Renal cortical epithelial cell (primary cell): ENCODE data around the gene IL1RAP. TPM values are rescaled to one million over a fixed set of nuclear protein-coding genes. Genes with fewer than 3 reads are reported as not detected.
"Not testable (repeated sequence)": the region's sequence is repeated elsewhere in the genome, so short reads cannot be mapped to it uniquely, and the experiment has no call there.

Experiments
- DNase-seq: peaks from one replicate; pipeline ENCODE4 v3.0.0-alpha.2; 2011; ENCODE audit warnings: low read depth
- total RNA-seq: library from RNA; depleted of rRNA; stranded (reverse); fragments of >200 nt; gene quantifications from 2 replicates; pipeline ENCODE4 v1.2.3, GENCODE V29; 2014

Gene IL1RAP
- total RNA-seq, 1 donor from 2014 or later = 16.1 TPM

DNA sequence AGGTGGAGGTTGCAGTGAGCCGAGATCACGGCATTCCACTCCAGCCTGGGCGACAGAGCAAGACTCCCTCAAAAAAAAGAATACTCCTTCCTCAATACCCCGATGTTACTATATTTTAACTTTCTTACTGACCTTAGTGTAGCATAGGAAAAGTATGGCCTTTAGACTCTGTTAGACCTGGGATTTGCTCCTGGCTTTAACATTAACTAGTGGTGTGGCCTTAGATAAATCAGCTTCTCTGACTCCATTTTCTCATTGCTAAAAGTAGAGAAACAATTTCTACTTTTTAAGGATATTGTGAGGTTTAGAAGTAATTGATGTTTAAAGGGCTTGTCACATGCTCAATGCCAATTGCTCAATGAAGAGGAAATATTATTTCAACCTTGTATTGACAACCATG lies 7.6 kb upstream of the IL1RAP start:
- DNase-seq = no peak

DNA sequence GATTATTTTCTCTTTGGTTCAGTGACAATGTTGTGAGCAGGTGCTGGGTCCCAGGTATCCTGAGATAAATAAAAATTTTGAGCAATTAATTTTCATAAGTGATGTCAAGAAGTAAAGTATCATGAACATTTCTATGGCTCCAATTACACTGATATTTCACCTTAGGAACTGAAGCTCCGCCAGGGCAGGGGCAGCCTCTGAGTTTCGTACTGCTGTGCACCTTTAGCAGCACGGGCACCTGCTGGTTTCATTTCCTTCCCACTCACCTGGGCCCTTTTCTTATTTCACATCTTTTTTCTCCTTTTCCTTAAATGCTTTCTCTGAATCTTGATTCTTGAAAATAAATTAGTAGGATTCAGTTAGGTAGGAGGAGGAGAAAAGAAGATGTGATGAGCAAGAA lies 1.2 kb upstream of the IL1RAP start:
- DNase-seq = no peak

DNA sequence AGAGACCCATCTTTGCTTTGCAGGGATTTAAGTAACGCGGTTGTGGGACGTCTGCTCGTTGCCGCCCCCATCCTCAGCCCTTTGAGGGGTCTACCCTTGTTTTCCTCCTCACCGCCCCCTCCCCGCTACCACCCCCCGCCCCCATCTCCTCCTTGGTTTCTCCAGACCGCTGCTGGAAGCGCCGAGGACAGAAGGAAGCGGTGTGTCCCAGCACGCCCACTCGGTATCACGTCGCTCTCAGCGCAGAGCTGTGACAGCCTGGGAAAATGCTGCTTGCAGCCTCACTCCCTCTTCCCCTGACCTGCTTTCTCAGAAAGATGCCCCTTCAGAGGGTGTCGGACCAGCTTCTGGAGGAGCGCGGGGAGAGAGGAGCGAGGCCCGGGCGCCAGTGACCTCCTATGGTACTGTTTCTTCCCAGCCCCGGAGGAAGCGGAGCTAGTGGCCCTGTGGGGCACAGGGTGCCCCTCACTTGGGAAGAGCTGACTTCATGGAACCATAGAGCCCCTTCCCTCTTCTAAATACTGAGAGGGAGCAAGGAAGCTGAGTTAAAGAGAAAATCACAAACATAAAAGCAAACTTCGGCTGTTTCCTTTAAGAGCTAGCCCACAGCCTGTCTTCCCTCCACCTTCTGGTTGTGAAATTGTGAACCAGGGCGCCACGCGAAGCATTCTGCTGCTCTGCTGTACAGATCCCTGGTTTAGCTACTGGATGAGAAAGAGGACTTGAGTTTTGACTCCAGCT lies 698 bp downstream of the IL1RAP start:
- DNase-seq = peak; percentile 56

DNA sequence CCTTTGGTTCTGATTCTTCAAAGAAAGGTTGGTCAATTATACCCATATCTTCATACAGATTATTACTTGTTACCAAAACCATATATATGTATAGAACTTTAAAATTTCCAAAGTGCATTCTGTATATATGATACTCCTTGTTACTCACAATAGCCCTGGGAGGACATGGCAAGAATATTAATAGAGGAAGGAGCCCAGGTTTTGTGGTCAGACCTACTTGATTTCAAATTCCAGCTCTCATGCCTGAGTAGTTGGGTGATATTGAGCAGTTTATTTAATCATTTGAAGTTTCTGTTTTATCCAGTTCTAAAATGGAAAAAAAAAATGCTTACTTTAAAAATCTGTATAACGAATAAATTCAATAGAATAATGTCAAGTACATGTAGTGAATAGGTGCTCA lies 2.5 kb downstream of the IL1RAP start:
- peak; percentile 51 for DNase-seq

DNA sequence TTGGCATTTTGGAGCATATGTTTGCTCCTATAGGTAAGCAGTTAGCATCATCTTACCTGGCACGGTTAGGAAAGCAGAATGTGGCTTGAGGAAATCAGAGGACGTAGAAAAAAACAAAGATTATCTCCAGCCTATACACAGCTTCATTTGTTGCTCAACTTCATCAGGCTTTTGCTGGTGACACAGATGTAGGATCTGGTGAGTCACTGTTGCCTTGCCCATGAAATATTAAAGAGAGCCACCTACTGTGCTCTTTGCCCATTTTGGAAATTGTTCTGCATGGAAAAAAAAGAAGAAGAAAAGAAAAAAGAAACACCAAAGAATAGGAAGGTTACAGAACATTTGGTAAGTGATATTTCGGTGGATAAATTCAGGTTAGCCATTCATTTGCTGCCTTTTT lies 3.8 kb downstream of the IL1RAP start:
- peak; percentile 68 for DNase-seq

DNA sequence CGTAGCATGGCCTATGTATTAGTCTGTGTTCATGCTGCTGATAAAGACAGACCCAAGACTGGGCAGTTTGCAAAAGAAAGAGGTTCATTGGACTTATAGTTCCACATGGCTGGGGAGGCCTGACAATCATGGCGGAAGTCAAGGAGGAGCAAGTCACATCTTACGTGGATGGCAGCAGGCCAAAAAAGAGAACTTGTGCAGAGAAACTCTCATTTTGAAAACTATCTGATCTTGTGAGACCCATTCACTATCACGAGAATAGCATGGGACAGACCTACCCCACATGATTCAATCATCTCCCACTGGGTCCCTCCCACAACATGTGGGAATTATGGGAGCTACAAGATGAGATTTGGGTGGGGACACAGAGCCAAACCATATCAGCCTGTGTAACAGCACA lies 4.6 kb downstream of the IL1RAP start:
- DNase-seq = not testable (repeated sequence)

DNA sequence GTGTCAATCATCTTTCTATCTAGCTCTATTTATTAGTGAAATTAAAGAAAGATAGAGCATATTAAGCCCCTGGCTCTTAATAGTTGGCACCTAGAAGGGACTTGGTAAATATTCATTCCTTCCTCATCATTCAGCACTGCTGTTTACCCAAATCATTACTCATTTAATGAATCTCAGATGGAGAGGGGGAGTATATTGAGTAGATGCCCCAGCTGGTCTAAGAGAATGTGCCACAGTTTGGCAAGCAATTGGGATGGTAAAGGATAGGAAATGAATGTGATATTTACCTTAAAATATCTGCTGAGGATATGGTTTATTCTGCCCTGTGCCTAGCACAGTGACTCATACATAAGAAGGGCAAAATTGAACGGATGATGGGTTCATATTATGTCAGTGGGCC lies 6.0 kb downstream of the IL1RAP start:
- no peak for DNase-seq

DNA sequence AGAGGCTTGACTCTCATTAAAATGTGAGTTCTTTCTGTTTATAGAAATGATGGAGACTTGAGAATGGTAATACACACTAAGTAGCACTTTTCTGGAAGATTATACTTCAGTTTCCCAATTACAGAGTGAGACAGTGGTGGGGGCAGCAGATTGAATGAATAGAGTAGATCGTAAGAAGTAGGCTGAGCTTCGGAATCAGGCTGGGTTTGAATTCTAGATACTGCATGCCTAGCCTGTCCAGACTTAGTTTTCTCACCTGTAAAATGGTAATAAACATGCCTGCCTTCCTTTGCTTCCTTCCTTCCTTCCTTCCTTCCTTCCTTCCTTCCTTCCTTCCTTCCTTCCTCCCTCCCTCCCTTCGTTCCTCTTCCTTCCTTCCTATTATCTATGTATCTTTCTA lies 8.1 kb downstream of the IL1RAP start:
- no peak for DNase-seq

DNA sequence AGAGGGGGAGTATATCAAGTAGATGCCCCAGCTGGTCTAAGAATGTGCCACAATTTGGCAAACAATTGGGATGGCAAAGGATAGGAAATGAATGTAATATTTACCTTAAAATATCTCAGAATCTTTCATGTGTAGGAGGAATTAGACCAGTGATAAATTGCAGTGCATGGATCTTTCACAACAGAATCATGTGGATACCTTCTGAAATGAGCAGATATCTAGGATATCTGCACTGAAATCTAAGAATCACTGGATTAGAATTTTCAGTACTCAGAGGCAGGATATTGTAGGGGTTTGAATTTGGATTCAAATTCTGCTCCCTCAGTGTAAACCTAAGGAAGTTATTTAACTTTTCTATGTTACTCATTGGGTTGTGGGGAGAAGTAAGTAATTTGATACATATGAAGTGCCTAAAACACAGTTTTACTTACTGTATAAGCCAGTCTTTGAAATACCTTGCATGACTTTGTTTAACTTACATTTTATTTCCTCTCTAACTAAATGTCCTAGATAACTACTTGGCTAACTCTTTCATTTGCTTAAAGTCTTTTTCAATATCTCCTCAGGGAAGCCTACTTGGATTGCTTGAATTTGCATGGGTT lies 8.8 kb downstream of the IL1RAP start:
- DNase-seq = no peak

DNA sequence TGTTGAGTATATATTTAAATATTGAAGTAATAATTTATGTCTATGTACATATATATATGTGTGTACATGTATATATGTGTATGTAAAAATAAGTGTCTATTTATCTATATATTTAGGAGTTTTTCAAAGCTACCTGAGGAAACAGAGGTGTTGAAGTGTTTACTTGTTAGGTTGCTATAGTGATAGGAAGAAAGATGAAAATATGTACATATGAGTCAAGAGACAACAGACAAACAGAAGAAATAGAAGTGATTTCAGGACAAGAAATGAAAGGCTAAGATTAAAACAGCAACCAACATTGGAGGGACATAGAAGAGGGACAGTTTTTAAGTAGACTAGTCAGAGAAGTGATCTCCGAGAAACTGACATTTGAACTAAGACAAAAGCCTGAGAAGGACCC lies 11.1 kb downstream of the IL1RAP start:
- DNase-seq = no peak

DNA sequence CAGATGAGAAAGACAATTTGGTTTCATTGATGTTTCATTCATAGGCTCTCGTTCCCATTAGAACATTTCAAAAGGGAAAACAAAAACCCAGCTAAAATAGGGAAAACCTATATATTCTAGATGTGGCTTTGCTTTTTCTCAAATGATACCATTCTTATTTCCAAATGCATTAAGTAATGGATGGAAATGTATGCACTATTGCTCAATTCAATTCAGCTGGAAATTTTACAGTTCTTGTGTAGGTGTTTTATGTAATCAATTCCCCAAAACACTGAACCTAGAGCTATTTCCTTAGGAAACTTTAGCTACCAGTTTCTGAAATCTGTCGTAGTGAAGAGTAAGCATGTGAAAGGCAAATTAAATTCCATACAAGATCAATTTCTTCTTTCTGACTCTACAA lies 11.7 kb downstream of the IL1RAP start:
- DNase-seq = no peak

DNA sequence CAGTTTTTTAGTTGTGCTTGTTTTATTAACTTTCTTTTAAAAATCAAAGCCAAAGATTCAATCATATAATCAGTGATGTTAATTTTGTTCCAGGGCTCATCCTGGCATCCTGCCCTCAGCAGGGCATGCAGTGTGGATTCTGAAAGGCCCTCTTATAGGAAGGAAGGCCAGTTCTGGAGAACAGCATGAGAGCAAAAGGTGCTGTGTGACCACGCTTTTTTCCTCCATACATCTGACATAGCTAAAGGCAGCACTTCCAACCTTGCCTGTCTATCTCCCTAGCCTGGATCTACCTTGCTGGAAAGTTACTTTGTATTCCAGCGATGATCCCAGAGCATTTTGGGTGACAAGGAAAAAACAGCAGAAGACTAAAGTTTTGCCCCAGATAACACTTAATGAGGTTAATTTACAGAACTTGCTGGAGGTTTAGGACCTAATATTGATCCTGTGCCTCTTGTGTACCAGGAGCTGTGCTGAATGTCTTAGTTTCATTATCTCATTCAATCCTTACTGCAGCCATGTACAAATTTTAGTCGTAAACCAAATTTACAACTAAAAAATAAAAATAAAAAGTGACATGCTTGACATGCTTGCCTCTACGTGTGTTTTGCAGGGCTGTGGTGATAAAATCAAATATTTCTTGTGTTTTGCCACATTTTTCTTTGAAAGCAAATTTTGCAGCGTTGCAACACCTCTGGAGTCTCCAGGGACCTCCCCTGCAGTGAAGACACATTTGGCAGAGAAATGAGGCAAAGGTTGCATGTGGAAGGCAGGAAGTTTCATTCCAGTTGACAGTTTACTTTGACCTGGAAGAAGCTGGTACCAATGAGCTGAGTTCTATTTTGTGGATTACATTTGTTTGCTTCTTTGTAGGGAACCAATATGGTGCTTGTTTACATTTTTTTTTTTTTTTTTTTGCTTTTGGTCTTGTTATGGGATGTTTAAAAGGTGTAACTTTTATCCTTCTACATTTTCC lies 13.2 kb downstream of the IL1RAP start:
- peak; percentile 25 for DNase-seq

DNA sequence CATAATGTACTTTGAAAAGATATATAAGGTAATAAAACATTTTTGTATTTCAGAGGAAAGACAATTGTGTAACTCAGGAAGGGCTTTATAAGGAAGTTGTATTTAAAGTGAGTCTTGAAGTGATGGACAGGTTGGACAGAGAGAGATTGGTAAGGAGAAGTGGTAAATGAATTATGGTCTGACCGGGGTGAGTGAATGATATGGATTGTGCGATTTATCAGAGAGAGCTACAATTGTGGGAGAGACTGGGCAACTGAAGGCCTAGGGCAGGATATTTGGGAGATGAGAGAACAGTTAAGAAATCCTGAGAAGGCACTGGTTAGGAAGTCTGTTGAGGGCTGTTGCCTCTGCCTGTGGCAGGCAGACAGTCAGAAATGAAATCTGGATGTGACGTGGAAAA lies 14.8 kb downstream of the IL1RAP start:
- DNase-seq = no peak

DNA sequence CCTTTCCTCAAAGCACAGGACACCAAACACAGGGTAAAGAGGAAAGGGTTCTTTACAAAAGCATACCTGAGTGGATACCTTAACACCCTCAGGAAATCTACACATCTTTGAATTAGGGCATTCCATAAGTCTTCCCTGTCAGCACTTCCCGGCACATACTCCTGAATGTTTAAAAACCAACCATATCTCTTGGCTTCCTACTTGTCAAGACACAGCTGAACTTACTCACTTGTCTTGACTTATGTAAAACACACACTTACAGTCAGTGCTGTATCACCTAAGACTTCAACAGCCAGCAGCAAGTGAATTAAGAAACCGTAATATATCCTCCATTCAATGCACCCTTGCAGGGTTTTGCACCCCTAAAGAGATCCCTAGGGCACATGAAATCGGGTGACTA lies 17.5 kb downstream of the IL1RAP start:
- no peak for DNase-seq

DNA sequence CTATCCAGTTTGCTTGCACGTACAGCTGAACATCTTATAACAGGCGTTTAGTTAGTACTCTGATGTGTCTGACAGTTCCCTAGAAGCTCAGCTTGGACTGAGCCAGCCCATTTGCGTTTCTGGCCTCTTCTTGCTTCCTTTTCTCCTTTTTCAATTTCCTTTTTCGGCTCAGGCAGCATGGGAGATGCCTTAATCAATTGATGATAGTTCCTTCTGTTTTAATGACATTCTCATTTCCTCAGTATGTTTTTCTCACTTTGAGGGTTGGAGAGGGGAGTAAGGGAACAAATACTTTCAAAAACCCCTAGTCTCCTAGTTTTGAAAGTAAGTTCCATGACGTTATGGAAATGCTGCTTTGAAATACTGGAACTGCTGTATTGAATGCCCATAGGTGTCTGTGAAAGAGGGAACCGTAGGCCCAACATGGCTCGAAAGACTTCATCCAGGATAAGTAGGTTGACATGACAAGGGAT lies 18.9 kb downstream of the IL1RAP start:
- no peak for DNase-seq

DNA sequence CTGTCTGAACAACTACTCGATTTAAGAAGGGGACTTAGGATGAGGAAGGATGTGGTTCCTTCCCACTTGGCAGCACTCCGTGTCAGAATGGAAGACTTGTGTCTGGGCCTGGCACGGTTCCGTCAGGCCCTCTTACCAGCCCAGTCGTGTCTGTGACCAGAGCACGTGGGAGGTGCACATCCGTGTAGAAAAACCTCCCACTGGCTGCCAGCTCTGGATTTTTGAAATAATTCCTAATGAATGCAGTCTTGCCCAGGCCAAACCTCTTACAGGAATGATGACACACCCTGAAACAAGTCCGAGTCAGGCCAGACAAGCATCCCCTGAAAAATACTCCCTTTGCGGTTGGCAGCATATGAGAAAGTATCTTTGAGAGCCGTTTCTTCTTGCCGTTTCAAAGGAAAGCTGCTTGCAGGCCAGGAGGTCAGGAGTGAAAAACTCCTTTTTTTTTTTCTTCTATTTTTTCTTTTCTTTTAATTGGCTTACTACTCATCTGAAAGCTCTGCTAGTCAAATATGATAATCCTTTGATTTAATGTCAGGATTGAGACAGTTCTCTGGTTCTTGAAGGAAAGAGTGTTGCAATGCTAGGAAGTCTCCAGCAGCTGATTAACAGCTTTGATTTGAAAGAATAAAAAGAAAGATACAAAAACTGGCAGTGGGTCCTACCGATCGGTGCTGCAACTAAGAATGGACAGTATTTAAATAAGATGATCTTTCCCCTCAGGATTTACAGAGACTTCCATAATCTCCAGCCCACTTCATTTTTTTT lies 19.8 kb downstream of the IL1RAP start:
- peak; percentile 77 for DNase-seq

DNA sequence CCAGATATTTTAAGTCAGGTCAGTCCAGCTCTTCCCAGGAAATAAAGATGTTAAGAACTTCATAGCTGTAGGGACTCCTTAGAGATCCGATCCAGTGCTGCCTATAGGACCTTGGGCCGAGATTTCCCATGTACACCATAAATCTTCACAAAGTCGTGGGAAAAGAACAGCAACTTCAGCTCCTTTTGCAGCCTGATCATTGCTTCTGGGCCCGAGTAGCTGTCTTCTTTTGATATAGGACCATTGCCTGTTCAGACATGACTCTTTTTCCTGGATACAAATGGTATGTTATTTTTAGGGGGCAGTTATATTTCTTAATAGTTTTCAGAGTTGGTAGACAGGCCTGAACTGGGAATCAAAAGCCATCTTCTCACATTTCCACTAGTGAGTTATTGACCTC lies 20.5 kb downstream of the IL1RAP start:
- no peak for DNase-seq

DNA sequence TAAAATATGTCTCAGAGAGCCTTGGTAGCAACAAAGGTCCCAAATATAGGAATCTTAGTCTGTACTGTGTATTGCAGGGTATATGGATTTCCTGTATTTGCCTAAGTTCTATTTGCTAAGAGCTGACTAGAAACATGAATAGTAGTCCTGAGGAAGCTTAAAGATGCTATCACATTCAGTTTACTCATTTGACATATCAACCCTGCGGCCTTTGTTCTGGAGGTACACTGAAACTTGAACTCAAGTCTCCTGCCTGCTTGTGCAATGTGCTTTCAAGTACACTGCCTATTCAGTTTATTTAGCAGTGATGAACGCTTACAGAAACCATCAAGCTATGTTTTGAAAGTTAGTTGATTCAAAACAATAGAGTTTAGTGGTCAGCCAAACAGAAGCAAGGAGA lies 21.1 kb downstream of the IL1RAP start:
- no peak for DNase-seq

DNA sequence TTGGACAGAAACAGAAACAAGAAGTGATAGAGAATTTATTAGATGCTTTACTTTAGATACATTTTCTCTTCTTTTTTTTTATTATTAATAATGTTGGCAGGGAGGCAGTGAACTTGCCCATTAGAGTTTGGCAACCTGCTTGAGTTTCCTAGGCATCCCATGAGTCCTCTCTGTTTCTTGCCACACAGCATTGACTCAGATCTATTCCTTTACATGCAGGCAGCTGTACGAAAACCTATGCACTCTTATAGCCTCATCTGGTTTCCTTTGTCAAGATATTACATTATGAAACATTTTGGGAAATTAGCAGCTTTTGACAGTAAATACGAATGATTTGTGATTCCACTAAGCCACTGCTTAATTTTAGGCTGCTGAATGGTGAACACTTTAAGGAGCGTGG lies 23.3 kb downstream of the IL1RAP start:
- no peak for DNase-seq

DNA sequence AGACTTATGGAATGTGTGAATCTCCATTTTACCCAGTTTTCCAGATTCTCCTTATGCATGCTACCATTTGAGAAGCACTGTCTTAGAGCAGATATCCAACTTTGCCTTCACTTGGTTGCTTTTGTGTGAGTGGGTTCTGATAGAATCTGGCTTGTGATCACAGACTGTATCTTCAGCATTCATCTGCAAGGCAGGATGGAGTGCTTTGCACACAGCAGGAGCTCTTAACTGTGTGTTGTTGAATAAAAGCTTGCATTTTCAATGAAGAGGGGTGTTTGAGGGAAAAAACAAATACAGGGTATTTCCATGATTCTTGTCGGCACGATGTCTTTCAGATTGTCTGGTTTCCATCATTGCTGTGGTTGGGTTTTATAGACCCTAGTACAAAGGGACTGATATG lies 24.4 kb downstream of the IL1RAP start:
- no peak for DNase-seq

DNA sequence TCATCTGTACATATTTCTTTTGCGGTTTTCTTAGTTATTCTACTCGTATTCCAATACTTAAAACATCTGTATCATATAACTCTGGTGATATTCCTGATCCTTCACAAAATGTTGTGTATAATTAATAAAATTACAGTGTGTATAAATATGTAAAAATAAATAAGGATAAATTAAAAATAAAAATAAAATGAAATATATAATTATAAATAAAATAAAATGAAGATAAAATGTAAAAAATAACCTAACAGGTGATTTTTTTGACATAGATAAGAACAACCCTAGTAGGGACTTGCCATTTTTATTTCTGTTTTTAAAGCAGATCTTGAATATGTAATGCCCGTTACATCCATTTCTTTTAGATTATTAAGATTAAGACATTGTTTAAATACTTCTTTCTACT lies 25.6 kb downstream of the IL1RAP start:
- DNase-seq = no peak

DNA sequence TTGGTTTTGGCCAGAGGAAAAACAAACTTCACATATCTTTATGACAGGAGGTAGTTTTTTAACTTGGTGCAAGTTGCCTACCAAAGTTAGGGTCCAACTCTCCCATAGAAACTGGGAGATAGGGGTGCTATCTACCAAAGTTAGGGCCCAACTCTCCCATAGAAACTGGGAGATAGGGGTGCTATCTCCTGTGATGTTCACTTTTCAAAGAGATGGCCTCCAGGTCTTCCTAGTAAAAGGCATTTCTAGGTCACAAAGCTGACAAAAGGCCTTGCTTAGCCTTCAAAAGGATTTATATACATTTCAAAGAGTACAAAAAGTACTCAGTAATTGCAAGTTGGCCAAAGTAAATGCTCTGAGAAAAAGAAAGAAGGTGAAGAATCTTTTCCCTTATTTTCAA lies 27.1 kb downstream of the IL1RAP start:
- no peak for DNase-seq
